SU-DHL-6 (cell line): Measurements from ENCODE around the gene CTXN3.

ENCODE experiments used
- H2AFZ ChIP-seq: fragments of 200-600 bp; sonication (generic); 2 replicates; pipeline ENCODE4 v1.6.1; 2014; ENCODE audit warnings: low read depth, mild to moderate bottlenecking, moderate library complexity, mixed read lengths, antibody characterized with exemption, low read length; ENCODE audit not compliant: severe bottlenecking
- H3F3A ChIP-seq: fragments of 200-600 bp; shearing (Covaris generic); 2 replicates; pipeline ENCODE4 v1.6.0; 2016; ENCODE audit warnings: antibody characterized with exemption, mild to moderate bottlenecking; ENCODE audit not compliant: insufficient read depth
- H3K27ac ChIP-seq: fragments of 200-600 bp; sonication (generic); 2 replicates; pipeline ENCODE4 v1.5.1; 2016; ENCODE audit warnings: low read depth, mild to moderate bottlenecking, low read length, moderate library complexity, mixed read lengths
- H3K27me3 ChIP-seq: fragments of 200-600 bp; sonication (generic), shearing (Covaris generic); 2 replicates; pipeline ENCODE4 v1.6.0; 2014; ENCODE audit warnings: mild to moderate bottlenecking, low read length
- H3K36me3 ChIP-seq: fragments of 200-600 bp; sonication (generic); 2 replicates; pipeline ENCODE4 v1.6.1; 2014; ENCODE audit warnings: mild to moderate bottlenecking, low read length, mixed read lengths
- H3K4me2 ChIP-seq: fragments of 300-600, 200-600 bp; shearing (Covaris generic), sonication (generic); 2 replicates; pipeline ENCODE4 v1.6.0; 2014; ENCODE audit warnings: low read length, low read depth, mild to moderate bottlenecking; ENCODE audit not compliant: poor library complexity, severe bottlenecking
- H3K4me3 ChIP-seq: fragments of 200-600 bp; sonication (generic); 2 replicates; pipeline ENCODE4 v1.5.1; 2014; ENCODE audit warnings: antibody characterized with exemption, low read length, mild to moderate bottlenecking, mixed read lengths; ENCODE audit not compliant: insufficient read depth, poor library complexity, severe bottlenecking
- H3K79me2 ChIP-seq: fragments of 200-600 bp; sonication (generic); 2 replicates; pipeline ENCODE4 v1.6.1; 2014; ENCODE audit warnings: mild to moderate bottlenecking, low read length, moderate library complexity; ENCODE audit not compliant: insufficient read depth
- H3K9ac ChIP-seq: fragments of 200-600 bp; sonication (generic); 2 replicates; pipeline ENCODE4 v1.7.0; 2014; ENCODE audit warnings: mild to moderate bottlenecking, low read length
- H3K9me2 ChIP-seq: fragments of 200-600 bp; sonication (generic); replicated peaks from 2 replicates; pipeline ENCODE4 v1.6.1; 2014; ENCODE audit warnings: low read length; ENCODE audit not compliant: insufficient read depth
- H3K9me3 ChIP-seq: fragments of 200-600 bp; sonication (generic); 2 replicates; pipeline ENCODE4 v1.6.1; 2014; ENCODE audit warnings: low read length, mixed read lengths; ENCODE audit not compliant: insufficient read depth
- H4K20me1 ChIP-seq: fragments of 200-600 bp; sonication (generic); 2 replicates; pipeline ENCODE4 v1.6.1; 2014; ENCODE audit warnings: low read depth, mild to moderate bottlenecking, antibody characterized with exemption, low read length, moderate library complexity, mixed read lengths
- CTCF ChIP-seq: fragments of 200-600 bp; sonication (generic); IDR thresholded peaks from one replicate; pipeline ENCODE4 v1.5.1; 2017; ENCODE audit warnings: antibody characterized with exemption, mild to moderate bottlenecking, low read length, moderate library complexity; ENCODE audit not compliant: insufficient read depth, poor library complexity, severe bottlenecking
- EZH2phosphoT487 ChIP-seq: fragments of 200-600 bp; sonication (generic), shearing (Covaris generic); conservative IDR thresholded peaks from 2 replicates; pipeline ENCODE4 v1.6.1; 2018; ENCODE audit warnings: mild to moderate bottlenecking, antibody characterized with exemption, low read length, moderate library complexity, mixed read lengths

CTXN3 gene

GRCh38 chr5:127695346-127695745 lies 46.5 kb downstream of the CTXN3 start:
- H3F3A ChIP-seq: no peaks in the 10 kb centered on the region
- no peaks in the 10 kb centered on the region for H3K9me2 ChIP-seq
- no peak overlapping the region for H3K4me2 ChIP-seq
- H4K20me1 ChIP-seq: no peaks in the 10 kb centered on the region
- H3K4me3 ChIP-seq: no peak overlapping the region
- no peak overlapping the region for H2AFZ ChIP-seq
- H3K27me3 ChIP-seq: no peaks in the 10 kb centered on the region
- no peak for TF ChIP-seq EZH2phosphoT487
- no peaks in the 10 kb centered on the region for H3K9me3 ChIP-seq
- no peaks in the 10 kb centered on the region for H3K36me3 ChIP-seq
- H3K79me2 ChIP-seq: no peaks in the 10 kb centered on the region
- no peak overlapping the region for H3K27ac ChIP-seq
- H3K9ac ChIP-seq: no peak overlapping the region

- Histone ChIP-seq H3K36me3 (no peaks in the 10 kb centered on the region), H4K20me1 (no peaks in the 10 kb centered on the region), H3F3A (no peaks in the 10 kb centered on the region), H3K27me3 (no peaks in the 10 kb centered on the region), H3K4me3 (no peak overlapping the region), H2AFZ (no peak overlapping the region), H3K9me2 (no peaks in the 10 kb centered on the region), H3K4me2 (no peak overlapping the region), H3K79me2 (no peaks in the 10 kb centered on the region), H3K9ac (no peak overlapping the region), H3K27ac (no peak overlapping the region), H3K9me3 (no peaks in the 10 kb centered on the region)
- TF ChIP-seq CTCF (no peak), EZH2phosphoT487 (no peak)
These were observed 47.8 kb downstream of the CTXN3 start for GRCh38 chr5:127696683-127697082.

GRCh38 chr5:127697894-127698600 lies 49.2 kb downstream of the CTXN3 start:
- H3K9me2 ChIP-seq: no peaks in the 10 kb centered on the region

GRCh38 chr5:127699416-127699815 lies 50.5 kb downstream of the CTXN3 start:
- no peak for TF ChIP-seq CTCF
- no peak overlapping the region for H3K27ac ChIP-seq
- H4K20me1 ChIP-seq: no peaks in the 10 kb centered on the region

More at GRCh38 chr5:127697894-127698600, 49.2 kb downstream of the CTXN3 start:
- no peak overlapping the region for H2AFZ ChIP-seq
- H3K9ac ChIP-seq: no peak overlapping the region
- no peaks in the 10 kb centered on the region for H3K79me2 ChIP-seq
- H4K20me1 ChIP-seq: no peaks in the 10 kb centered on the region
- no peak for TF ChIP-seq EZH2phosphoT487
- no peak overlapping the region for H3K27ac ChIP-seq
- H3K36me3 ChIP-seq: no peaks in the 10 kb centered on the region
- no peak overlapping the region for H3K4me3 ChIP-seq
- no peaks in the 10 kb centered on the region for H3K9me3 ChIP-seq
- no peaks in the 10 kb centered on the region for H3K27me3 ChIP-seq
- no peak overlapping the region for H3K4me2 ChIP-seq
- no peaks in the 10 kb centered on the region for H3F3A ChIP-seq

More at GRCh38 chr5:127699416-127699815, 50.5 kb downstream of the CTXN3 start:
- Histone ChIP-seq H3K9me2 (no peaks in the 10 kb centered on the region), H2AFZ (no peak overlapping the region), H3K9me3 (no peaks in the 10 kb centered on the region), H3K4me2 (no peak overlapping the region), H3F3A (no peaks in the 10 kb centered on the region), H3K4me3 (no peak overlapping the region), H3K9ac (no peak overlapping the region), H3K79me2 (no peaks in the 10 kb centered on the region), H3K27me3 (no peaks in the 10 kb centered on the region), H3K36me3 (no peaks in the 10 kb centered on the region)
